ENCODE measurements around the gene KBTBD12. TPM values are rescaled to one million over a fixed set of nuclear protein-coding genes. Genes with fewer than 3 reads are reported as not detected.

Gene KBTBD12
- total RNA-seq, 1 donor from 2014 or later: not detected

DNA sequence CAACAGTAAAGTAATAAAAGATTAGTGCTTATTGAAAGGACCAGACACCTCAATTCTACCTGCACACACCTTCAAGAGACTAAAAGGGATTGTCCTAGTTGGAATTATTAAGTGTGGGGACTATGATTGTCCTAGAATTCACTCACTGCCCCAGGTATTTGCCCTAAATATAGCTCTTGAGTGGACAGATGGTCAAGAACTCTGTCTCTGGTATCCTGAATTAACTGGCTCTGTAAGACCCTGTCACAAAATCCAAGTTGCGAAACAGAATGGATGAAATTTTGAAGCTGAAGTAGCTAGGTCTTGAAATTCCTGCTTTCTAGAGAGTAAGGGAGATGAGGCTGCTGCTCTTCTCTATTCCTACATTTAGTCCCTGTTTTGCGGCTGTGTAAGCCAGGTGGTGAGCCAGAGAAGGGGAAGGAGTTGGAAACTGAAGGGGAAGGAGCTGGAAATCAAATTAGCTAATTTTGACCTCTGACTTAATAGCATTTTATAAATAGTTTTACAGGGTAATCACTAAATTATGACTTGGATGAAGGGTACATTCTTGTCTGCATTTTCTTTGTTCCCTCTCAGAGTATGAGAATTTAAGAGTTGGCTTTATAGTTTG lies 34.5 kb downstream of the KBTBD12 start:
- Mint-ChIP-seq H3K36me3 (ENCODE audit: unreplicated experiment) (no peaks in the 10 kb centered on the region), H3K9me3 (ENCODE audit: unreplicated experiment) (no peaks in the 10 kb centered on the region), H3K27me3 (ENCODE audit: unreplicated experiment) (peaks cover 10% of the 10 kb centered on the region), H3K4me3 (ENCODE audit: unreplicated experiment) (no peak overlapping the region), H3K4me1 (ENCODE audit: unreplicated experiment) (peaks cover 12% of the 10 kb centered on the region), H3K27ac (ENCODE audit: unreplicated experiment) (no peak overlapping the region)
- DNase-seq (ENCODE audit: extremely low spot score, unreplicated experiment): no peak
- TF ChIP-seq, protein P1, sequence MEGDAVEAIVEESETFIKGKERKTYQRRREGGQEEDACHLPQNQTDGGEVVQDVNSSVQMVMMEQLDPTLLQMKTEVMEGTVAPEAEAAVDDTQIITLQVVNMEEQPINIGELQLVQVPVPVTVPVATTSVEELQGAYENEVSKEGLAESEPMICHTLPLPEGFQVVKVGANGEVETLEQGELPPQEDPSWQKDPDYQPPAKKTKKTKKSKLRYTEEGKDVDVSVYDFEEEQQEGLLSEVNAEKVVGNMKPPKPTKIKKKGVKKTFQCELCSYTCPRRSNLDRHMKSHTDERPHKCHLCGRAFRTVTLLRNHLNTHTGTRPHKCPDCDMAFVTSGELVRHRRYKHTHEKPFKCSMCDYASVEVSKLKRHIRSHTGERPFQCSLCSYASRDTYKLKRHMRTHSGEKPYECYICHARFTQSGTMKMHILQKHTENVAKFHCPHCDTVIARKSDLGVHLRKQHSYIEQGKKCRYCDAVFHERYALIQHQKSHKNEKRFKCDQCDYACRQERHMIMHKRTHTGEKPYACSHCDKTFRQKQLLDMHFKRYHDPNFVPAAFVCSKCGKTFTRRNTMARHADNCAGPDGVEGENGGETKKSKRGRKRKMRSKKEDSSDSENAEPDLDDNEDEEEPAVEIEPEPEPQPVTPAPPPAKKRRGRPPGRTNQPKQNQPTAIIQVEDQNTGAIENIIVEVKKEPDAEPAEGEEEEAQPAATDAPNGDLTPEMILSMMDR (IDR thresholded peaks at IDR 0.05): no peak

DNA sequence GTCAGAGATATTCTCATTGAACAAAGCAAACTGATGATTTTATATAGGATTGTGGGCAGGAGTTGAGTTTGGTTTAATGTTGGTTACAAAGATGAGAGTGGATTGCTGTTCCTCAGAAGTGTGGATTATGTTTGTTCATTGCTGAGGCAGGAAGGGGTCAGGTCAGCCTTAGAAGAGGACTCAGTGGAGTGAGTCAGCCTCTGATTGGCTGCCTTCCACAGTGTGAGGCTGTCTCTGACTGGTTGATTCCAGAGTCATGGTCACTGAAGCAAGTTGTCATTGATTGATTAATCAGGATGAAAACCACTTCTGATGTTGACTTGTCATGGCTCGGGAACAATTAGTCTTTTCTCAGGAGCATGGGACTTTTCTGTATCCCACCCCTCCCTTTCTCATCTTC lies 36.2 kb downstream of the KBTBD12 start:
- H3K27me3 Mint-ChIP-seq (ENCODE audit: unreplicated experiment): peaks cover 6% of the 10 kb centered on the region
- H3K27ac Mint-ChIP-seq (ENCODE audit: unreplicated experiment): no peak overlapping the region
- H3K4me1 Mint-ChIP-seq (ENCODE audit: unreplicated experiment): peaks cover 15% of the 10 kb centered on the region
- no peak for DNase-seq (ENCODE audit: extremely low spot score, unreplicated experiment)
- no peak overlapping the region for H3K4me3 Mint-ChIP-seq (ENCODE audit: unreplicated experiment)
- H3K9me3 Mint-ChIP-seq (ENCODE audit: unreplicated experiment): no peaks in the 10 kb centered on the region
- TF ChIP-seq, protein P1 (IDR thresholded peaks at IDR 0.05): no peak
- H3K36me3 Mint-ChIP-seq (ENCODE audit: unreplicated experiment): no peaks in the 10 kb centered on the region

- Mint-ChIP-seq H3K36me3 (ENCODE audit: unreplicated experiment) (no peaks in the 10 kb centered on the region), H3K4me1 (ENCODE audit: unreplicated experiment) (peaks cover 18% of the 10 kb centered on the region), H3K9me3 (ENCODE audit: unreplicated experiment) (no peaks in the 10 kb centered on the region), H3K27ac (ENCODE audit: unreplicated experiment) (no peak overlapping the region), H3K27me3 (ENCODE audit: unreplicated experiment) (no peaks in the 10 kb centered on the region), H3K4me3 (ENCODE audit: unreplicated experiment) (no peak overlapping the region)
- TF ChIP-seq, protein P1 (IDR thresholded peaks at IDR 0.05): no peak
- no peak for DNase-seq (ENCODE audit: extremely low spot score, unreplicated experiment)
These were observed 38.3 kb downstream of the KBTBD12 start for GRCh38 chr3:127953091-127954035.

DNA sequence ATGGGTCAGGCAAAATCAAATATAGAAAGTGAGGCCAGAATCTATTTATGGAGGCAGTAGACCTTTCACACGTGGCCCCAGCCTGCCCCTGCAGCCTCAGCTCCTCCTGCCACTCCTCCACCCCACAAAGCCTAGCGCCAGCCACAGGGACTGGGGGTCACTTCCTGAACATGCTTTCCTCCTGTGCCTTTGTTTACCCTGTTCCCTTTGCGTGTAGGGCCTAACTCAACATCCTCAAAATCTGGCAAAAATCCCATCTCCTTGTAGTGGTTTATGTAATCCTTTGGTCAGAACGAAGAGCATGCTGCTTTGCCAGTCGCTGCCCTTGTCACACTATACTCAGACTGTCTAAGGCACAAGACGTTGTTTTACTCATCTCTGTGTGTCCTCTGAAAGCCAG lies 39.6 kb downstream of the KBTBD12 start:
- Mint-ChIP-seq H3K36me3 (ENCODE audit: unreplicated experiment) (no peaks in the 10 kb centered on the region), H3K27me3 (ENCODE audit: unreplicated experiment) (no peaks in the 10 kb centered on the region), H3K4me3 (ENCODE audit: unreplicated experiment) (no peak overlapping the region), H3K4me1 (ENCODE audit: unreplicated experiment) (peaks cover 18% of the 10 kb centered on the region), H3K9me3 (ENCODE audit: unreplicated experiment) (no peaks in the 10 kb centered on the region), H3K27ac (ENCODE audit: unreplicated experiment) (no peak overlapping the region)
- TF ChIP-seq, protein P1 (IDR thresholded peaks at IDR 0.05): no peak
- no peak for DNase-seq (ENCODE audit: extremely low spot score, unreplicated experiment)

GRCh38 chr3:127955728-127956127 lies 40.7 kb downstream of the KBTBD12 start:
- no peaks in the 10 kb centered on the region for H3K36me3 Mint-ChIP-seq (ENCODE audit: unreplicated experiment)
- TF ChIP-seq, protein P1 (IDR thresholded peaks at IDR 0.05): no peak
- no peaks in the 10 kb centered on the region for H3K27me3 Mint-ChIP-seq (ENCODE audit: unreplicated experiment)
- peaks cover 23% of the 10 kb centered on the region for H3K4me1 Mint-ChIP-seq (ENCODE audit: unreplicated experiment)
- no peak for DNase-seq (ENCODE audit: extremely low spot score, unreplicated experiment)
- no peak overlapping the region for H3K27ac Mint-ChIP-seq (ENCODE audit: unreplicated experiment)
- no peak overlapping the region for H3K4me3 Mint-ChIP-seq (ENCODE audit: unreplicated experiment)
- no peaks in the 10 kb centered on the region for H3K9me3 Mint-ChIP-seq (ENCODE audit: unreplicated experiment)
